Loucy (cell line): ENCODE data around the gene GSTT2B.
"Not testable (repeated sequence)": the region's sequence is repeated elsewhere in the genome, so short reads cannot be mapped to it uniquely, and the experiment has no call there.

Experiments
- H2AFZ ChIP-seq: fragments of 200-600 bp; sonication (generic); 2 replicates; pipeline ENCODE4 v1.6.0; 2016; ENCODE audit warnings: antibody characterized with exemption, mild to moderate bottlenecking, low read length, moderate library complexity
- H3F3A ChIP-seq: fragments of 200-600 bp; 2 replicates; pipeline ENCODE4 v1.6.0; 2016; ENCODE audit warnings: antibody characterized with exemption, low read depth, mild to moderate bottlenecking
- H3K27me3 ChIP-seq: fragments of 200-600 bp; sonication (generic); 2 replicates; pipeline ENCODE4 v1.6.1; 2014; ENCODE audit warnings: low read length, mild to moderate bottlenecking; ENCODE audit not compliant: insufficient read depth, poor library complexity, severe bottlenecking
- H3K36me3 ChIP-seq: fragments of 200-600 bp; sonication (generic); 2 replicates; pipeline ENCODE4 v1.6.1; 2016; ENCODE audit warnings: low read length; ENCODE audit not compliant: insufficient read depth
- H3K4me1 ChIP-seq: fragments of 200-600 bp; sonication (generic); 2 replicates; pipeline ENCODE4 v1.5.1; 2014; ENCODE audit warnings: low read length, mild to moderate bottlenecking; ENCODE audit not compliant: insufficient read depth, poor library complexity, severe bottlenecking
- H3K4me2 ChIP-seq: fragments of 200-600 bp; sonication (generic); 2 replicates; pipeline ENCODE4 v1.6.0; 2014; ENCODE audit warnings: antibody characterized with exemption, low read length, low read depth, mild to moderate bottlenecking; ENCODE audit not compliant: poor library complexity, severe bottlenecking
- H3K4me3 ChIP-seq: fragments of 200-600 bp; sonication (generic); 2 replicates; pipeline ENCODE4 v1.5.1; 2014; ENCODE audit warnings: low read length, mild to moderate bottlenecking, mixed read lengths; ENCODE audit not compliant: poor library complexity, severe bottlenecking
- H3K79me2 ChIP-seq: fragments of 200-600 bp; sonication (generic); 2 replicates; pipeline ENCODE4 v1.6.1; 2014; ENCODE audit warnings: low read length; ENCODE audit not compliant: insufficient read depth
- H3K9ac ChIP-seq: fragments of 200-600 bp; sonication (generic); 2 replicates; pipeline ENCODE4 v1.6.0; 2014; ENCODE audit warnings: mild to moderate bottlenecking, low read depth, low read length, moderate library complexity; ENCODE audit not compliant: poor library complexity, severe bottlenecking
- H3K9me2 ChIP-seq: fragments of 200-600 bp; sonication (generic); replicated peaks from 2 replicates; pipeline ENCODE4 v1.6.1; 2016; ENCODE audit warnings: low read depth, low read length, mixed read lengths
- H3K9me3 ChIP-seq: fragments of 200-600 bp; sonication (generic); 2 replicates; pipeline ENCODE4 v1.6.1; 2014; ENCODE audit warnings: mild to moderate bottlenecking, antibody characterized with exemption, low read length, low read depth; ENCODE audit not compliant: insufficient read depth
- H4K20me1 ChIP-seq: fragments of 200-600 bp; sonication (generic); 2 replicates; pipeline ENCODE4 v1.6.0; 2014; ENCODE audit warnings: antibody characterized with exemption, low read length, mild to moderate bottlenecking; ENCODE audit not compliant: insufficient read depth, poor library complexity, severe bottlenecking
- EZH2phosphoT487 ChIP-seq: fragments of 200-600 bp; IDR thresholded peaks from 2 replicates; pipeline ENCODE4 v1.6.1; 2018; ENCODE audit warnings: antibody characterized with exemption, mild to moderate bottlenecking, moderate library complexity, borderline replicate concordance
- TF ChIP-seq, protein P1 (sequence below): fragments of 200-600 bp; sonication (generic); conservative IDR thresholded peaks from 2 replicates; pipeline ENCODE4 v1.5.1; 2014; ENCODE audit warnings: mild to moderate bottlenecking, antibody characterized with exemption, low read length

Gene GSTT2B

DNA sequence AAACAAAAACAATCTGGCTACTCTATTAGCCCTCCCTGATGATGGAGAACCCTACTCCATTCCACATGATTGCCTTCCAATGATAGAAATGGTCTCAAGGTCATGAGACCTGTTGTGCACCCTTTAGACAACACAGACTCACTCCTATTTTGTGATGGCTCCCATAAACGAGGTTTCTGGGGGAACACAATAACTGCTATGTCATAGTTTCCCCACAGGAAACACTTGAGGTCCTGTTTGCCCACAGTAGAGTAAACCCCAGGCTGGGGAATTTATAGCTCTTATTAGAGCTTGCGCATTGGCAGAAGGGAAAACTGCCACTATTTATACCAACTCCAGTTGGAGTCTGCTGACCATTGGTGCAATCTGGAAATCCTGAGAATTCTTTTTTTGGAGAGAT lies 38.1 kb downstream of the GSTT2B start:
- H3K9me2 ChIP-seq, result no peaks in the 10 kb centered on the region
- H3F3A ChIP-seq, result no peaks in the 10 kb centered on the region
- H3K27me3 ChIP-seq, result no peaks in the 10 kb centered on the region
- H3K4me3 ChIP-seq, result no peak overlapping the region
- peak overlapping the region; percentile 18 for H3K4me2 ChIP-seq
- peaks cover 7% of the 10 kb centered on the region for H3K4me1 ChIP-seq
- no peaks in the 10 kb centered on the region for H3K36me3 ChIP-seq
- H3K9ac ChIP-seq, result no peak overlapping the region
- no peak overlapping the region for H2AFZ ChIP-seq
- peaks cover 3% of the 10 kb centered on the region; the same call in 1 of the 2 replicates for H3K9me3 ChIP-seq
- no peak for TF ChIP-seq EZH2phosphoT487
- TF ChIP-seq, protein P1, sequence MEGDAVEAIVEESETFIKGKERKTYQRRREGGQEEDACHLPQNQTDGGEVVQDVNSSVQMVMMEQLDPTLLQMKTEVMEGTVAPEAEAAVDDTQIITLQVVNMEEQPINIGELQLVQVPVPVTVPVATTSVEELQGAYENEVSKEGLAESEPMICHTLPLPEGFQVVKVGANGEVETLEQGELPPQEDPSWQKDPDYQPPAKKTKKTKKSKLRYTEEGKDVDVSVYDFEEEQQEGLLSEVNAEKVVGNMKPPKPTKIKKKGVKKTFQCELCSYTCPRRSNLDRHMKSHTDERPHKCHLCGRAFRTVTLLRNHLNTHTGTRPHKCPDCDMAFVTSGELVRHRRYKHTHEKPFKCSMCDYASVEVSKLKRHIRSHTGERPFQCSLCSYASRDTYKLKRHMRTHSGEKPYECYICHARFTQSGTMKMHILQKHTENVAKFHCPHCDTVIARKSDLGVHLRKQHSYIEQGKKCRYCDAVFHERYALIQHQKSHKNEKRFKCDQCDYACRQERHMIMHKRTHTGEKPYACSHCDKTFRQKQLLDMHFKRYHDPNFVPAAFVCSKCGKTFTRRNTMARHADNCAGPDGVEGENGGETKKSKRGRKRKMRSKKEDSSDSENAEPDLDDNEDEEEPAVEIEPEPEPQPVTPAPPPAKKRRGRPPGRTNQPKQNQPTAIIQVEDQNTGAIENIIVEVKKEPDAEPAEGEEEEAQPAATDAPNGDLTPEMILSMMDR, result no peak
- no peaks in the 10 kb centered on the region for H3K79me2 ChIP-seq
- H4K20me1 ChIP-seq, result no peaks in the 10 kb centered on the region

GRCh38 chr22:23921586-23922201 lies 39.3 kb downstream of the GSTT2B start:
- not testable (repeated sequence) for H4K20me1 ChIP-seq, H3K27me3 ChIP-seq, H3K4me1 ChIP-seq, H3K9me3 ChIP-seq, H3K9me2 ChIP-seq, H2AFZ ChIP-seq, H3F3A ChIP-seq, H3K9ac ChIP-seq, H3K36me3 ChIP-seq, H3K79me2 ChIP-seq, H3K4me3 ChIP-seq, H3K4me2 ChIP-seq

DNA sequence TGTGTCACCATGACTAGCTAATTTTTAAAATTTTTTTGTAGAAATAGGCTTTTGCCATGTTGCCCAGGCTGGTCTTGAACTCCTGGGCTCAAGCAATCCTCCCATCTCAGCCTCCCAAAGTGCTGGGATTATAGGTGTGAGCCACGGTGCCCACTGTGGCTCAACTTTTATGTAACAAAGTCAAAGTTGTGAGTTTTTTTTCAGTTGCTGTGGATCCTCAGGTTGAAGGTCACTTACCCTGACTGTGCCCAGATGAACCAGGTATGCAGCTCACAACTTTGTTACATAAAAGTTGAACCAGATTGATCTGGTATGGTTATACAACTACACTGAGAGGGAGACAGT lies 40.8 kb downstream of the GSTT2B start:
- H3K9ac ChIP-seq, H4K20me1 ChIP-seq, H3K9me3 ChIP-seq, H3K4me3 ChIP-seq, H3K36me3 ChIP-seq, H3K27me3 ChIP-seq, H3F3A ChIP-seq, H3K9me2 ChIP-seq, H3K4me2 ChIP-seq, H2AFZ ChIP-seq, H3K79me2 ChIP-seq: not testable (repeated sequence)
- H3K4me1 ChIP-seq, result peaks cover 11% of the 10 kb centered on the region

- H3K4me1 ChIP-seq, result peaks cover 44% of the 10 kb centered on the region
- no peaks in the 10 kb centered on the region for H4K20me1 ChIP-seq
- peaks cover 4% of the 10 kb centered on the region for H3K27me3 ChIP-seq
- TF ChIP-seq EZH2phosphoT487, result no peak
- TF ChIP-seq, protein P1, result no peak
- no peaks in the 10 kb centered on the region for H3F3A ChIP-seq
- peak overlapping the region; percentile 72 for H3K4me2 ChIP-seq
- H3K36me3 ChIP-seq, result no peaks in the 10 kb centered on the region
- H2AFZ ChIP-seq, result no peak overlapping the region
- no peaks in the 10 kb centered on the region for H3K9me2 ChIP-seq
- peaks cover 11% of the 10 kb centered on the region; the same call in 1 of the 2 replicates for H3K79me2 ChIP-seq
- peak overlapping the region; percentile 18 for H3K9ac ChIP-seq
- no peak overlapping the region for H3K4me3 ChIP-seq
- H3K9me3 ChIP-seq, result no peaks in the 10 kb centered on the region
Observed at GRCh38 chr22:23915290-23915689, 45.7 kb downstream of the GSTT2B start.
